Endothelial cell of umbilical vein (primary cell): ENCODE results near the gene DNAI2.

Experiments
- CTCF ChIP-seq, 2 donors: IDR thresholded peaks; 1 replicate in 1 of 2; 2 replicates in 1 of 2; pipeline ENCODE4 v1.5.1; 2011; ENCODE audit warnings: low read length in 2 of 2, mild to moderate bottlenecking in 2 of 2, moderate library complexity in 2 of 2, control low read depth in 1 of 2, inconsistent platforms in 1 of 2, low read depth in 1 of 2; ENCODE audit not compliant: insufficient read depth in 1 of 2; ENCODE audit errors: extremely low read depth in 1 of 2
- EZH2 ChIP-seq: IDR thresholded peaks from 2 replicates; pipeline ENCODE4 v1.6.1; 2012; ENCODE audit warnings: borderline replicate concordance, low read depth, mild to moderate bottlenecking, moderate library complexity, low read length, inconsistent platforms; ENCODE audit not compliant: severe bottlenecking
- FOS ChIP-seq: IDR thresholded peaks from 2 replicates; pipeline ENCODE4 v1.6.1; 2011; ENCODE audit warnings: mild to moderate bottlenecking, low read length, moderate library complexity, borderline replicate concordance; ENCODE audit not compliant: insufficient read depth
- GATA2 ChIP-seq: IDR thresholded peaks from 2 replicates; pipeline ENCODE4 v1.7.0; 2011; ENCODE audit warnings: low read depth, mild to moderate bottlenecking, moderate library complexity, mixed read lengths, low read length; ENCODE audit not compliant: insufficient read length, insufficient read depth
- MAX ChIP-seq: IDR thresholded peaks from 2 replicates; pipeline ENCODE4 v1.6.1; 2011; ENCODE audit not compliant: insufficient read depth, insufficient read length
- POLR2A ChIP-seq: IDR thresholded peaks from 2 replicates; pipeline ENCODE4 v1.6.1; 2012; ENCODE audit warnings: low read depth, mild to moderate bottlenecking, control low read depth, low read length
- POLR2AphosphoS5 ChIP-seq: IDR thresholded peaks from 2 replicates; pipeline ENCODE4 v1.6.1; 2012; ENCODE audit warnings: low read depth, mild to moderate bottlenecking, control low read depth, low read length, moderate library complexity; ENCODE audit not compliant: insufficient read depth

GRCh38 chr17:74267987-74268499, 6.0 kb upstream of the DNAI2 start:
- no peak for TF ChIP-seq CTCF (IDR thresholded peaks at IDR 0.05; ENCODE audit: extremely low read depth in 1 of 2, insufficient read depth in 1 of 2, low read depth in 1 of 2, low read length in 2 of 2)
- TF ChIP-seq POLR2A, result no peak
- no peak for TF ChIP-seq POLR2AphosphoS5
- TF ChIP-seq EZH2, result no peak
- no peak for TF ChIP-seq FOS
- no peak for TF ChIP-seq MAX
- TF ChIP-seq GATA2, result no peak
